Panc1 (cell line): Measurements from ENCODE around the gene MGA.

Experiments used
- POLR2AphosphoS5 ChIP-seq: IDR thresholded peaks from 2 replicates; pipeline ENCODE4 v1.6.1; 2012; ENCODE audit warnings: mild to moderate bottlenecking, low read depth, low read length, moderate library complexity
- REST ChIP-seq, 2 experiments: IDR thresholded peaks; 2 replicates each; pipeline ENCODE4 v1.6.1; 2011 to 2012; ENCODE audit warnings: low read depth in 2 of 2, control low read depth in 1 of 2, low read length in 1 of 2, mild to moderate bottlenecking in 1 of 2, moderate library complexity in 1 of 2; ENCODE audit not compliant: insufficient read depth in 1 of 2
- SIN3A ChIP-seq: IDR thresholded peaks from 2 replicates; pipeline ENCODE4 v1.6.1; 2012; ENCODE audit warnings: low read depth, mild to moderate bottlenecking, low read length, moderate library complexity, borderline replicate concordance; ENCODE audit not compliant: insufficient read depth
- TF ChIP-seq, protein P1 (sequence below): fragments of 450-650 bp; IDR thresholded peaks from 2 replicates; pipeline ENCODE4 v1.5.1; 2017; ENCODE audit warnings: mild to moderate bottlenecking

DNA sequence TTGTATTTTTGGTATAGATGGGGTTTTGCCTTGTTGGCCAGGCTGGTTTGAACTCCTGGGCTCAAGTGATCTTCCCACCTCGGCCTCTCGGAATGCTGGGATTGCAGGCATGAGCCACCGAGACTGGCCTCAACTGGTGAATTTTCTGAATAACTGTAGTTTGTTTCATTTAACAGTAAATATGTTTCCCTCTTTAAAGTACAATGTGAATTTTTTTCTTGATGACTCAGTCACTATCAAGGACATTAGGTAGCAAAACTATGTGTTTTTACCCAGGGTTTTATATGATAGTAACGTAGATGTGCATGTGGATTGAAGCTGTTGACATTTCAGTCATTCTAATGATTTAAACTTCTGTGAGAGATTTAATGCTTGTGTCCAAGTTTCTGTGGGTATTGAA, 73.9 kb downstream of the MGA start:
- TF ChIP-seq, protein P1, sequence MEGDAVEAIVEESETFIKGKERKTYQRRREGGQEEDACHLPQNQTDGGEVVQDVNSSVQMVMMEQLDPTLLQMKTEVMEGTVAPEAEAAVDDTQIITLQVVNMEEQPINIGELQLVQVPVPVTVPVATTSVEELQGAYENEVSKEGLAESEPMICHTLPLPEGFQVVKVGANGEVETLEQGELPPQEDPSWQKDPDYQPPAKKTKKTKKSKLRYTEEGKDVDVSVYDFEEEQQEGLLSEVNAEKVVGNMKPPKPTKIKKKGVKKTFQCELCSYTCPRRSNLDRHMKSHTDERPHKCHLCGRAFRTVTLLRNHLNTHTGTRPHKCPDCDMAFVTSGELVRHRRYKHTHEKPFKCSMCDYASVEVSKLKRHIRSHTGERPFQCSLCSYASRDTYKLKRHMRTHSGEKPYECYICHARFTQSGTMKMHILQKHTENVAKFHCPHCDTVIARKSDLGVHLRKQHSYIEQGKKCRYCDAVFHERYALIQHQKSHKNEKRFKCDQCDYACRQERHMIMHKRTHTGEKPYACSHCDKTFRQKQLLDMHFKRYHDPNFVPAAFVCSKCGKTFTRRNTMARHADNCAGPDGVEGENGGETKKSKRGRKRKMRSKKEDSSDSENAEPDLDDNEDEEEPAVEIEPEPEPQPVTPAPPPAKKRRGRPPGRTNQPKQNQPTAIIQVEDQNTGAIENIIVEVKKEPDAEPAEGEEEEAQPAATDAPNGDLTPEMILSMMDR, result no peak
- TF ChIP-seq POLR2AphosphoS5 (no peak), SIN3A (no peak), REST (IDR thresholded peaks at IDR 0.05; ENCODE audit: insufficient read depth in 1 of 2, low read depth in 2 of 2, low read length in 1 of 2) (no peak)
